GM20431 (cell line): ENCODE measurements around the gene ZBTB9.

Experiments used
- in situ Hi-C: fragments of 300-500 bp; cut with MseI, MboI; formaldehyde crosslinking; loops from one replicate; pipeline ENCODE4 v1.15.0; 2020; ENCODE audit warnings: low sequenced_read_pairs; ENCODE audit not compliant: unreplicated experiment

The ZBTB9 gene

DNA sequence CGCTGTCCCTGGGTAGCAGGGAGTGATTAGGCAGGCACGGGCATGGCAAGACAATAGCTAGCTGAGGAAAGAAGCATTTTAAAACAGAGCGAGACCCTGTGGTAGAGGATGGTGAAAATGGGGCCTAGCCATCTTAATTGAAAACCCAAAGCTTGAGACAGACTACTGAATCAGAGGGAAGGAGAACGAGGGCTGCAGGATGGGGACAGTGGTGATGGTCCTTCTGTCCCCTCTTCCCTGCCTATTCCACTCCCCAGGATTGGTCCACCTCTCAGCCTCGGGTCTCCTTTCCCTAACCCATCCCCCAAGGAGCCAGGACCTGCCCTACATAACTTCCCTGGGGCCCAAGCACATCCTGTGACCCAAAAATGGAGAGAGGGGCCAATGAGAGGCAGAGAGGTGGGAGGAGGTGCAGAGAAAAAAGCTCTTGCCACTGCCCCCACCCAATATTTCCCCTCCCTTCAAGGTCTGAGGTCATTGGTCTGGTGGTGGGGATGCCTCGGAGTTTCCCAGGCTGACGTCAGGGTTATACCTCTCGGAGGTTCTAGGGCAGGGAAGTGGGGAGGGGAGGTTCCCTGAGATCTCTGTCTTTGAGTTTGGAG is 35.6 kb upstream of the ZBTB9 start:
- in situ Hi-C loops: no loop called here

DNA sequence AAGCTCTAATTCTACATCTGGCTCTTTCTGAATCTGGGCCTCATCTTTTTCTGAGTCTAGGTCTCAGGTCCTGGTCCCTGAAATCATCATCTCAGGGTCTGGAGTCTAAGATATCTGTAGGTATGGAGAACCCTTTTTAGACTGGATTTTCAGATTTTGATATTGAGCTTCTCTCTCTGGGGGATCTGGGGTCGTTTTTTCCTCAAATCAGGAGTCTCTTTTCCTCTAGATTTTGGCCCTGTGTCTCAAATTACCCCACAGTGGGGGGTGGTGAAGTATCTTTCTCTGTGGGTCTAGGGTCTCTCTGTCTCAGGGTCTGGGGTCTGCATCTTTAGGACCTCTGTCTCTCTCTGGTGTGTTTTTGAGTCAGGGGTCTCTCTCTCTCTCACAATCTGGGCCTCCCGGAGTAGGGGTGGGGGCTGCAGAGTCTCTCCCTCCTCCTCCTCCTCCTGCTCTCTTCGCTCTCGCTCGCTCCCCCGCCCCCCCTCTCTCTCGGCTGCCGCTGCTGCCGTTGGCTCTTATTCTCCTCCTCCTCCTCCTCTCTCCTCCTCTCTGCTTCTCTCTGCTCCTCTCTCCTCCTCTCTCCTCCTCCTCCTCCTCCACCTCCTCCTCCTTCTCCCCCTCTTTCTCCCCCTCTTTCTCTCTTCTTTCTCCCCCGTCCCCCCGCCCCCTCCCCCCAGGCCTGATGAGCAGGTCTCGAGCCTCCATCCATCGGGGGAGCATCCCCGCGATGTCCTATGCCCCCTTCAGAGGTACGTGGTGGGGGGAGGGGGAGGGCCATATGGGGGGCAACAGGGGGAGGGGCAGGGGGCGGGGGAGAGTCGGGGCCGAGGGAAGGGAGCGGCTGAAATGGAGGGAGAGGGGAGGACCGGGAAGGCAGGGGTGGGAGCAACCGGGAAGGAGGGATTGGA is 34.5 kb upstream of the ZBTB9 start, which contains the start of gene SYNGAP1:
Gene SYNGAP1, plus strand, starts transcription at position 486 of the 911 bp plus-strand sequence. Its CDS starts 200 bp downstream, at position 686.
- in situ Hi-C loops: no loop called here

DNA sequence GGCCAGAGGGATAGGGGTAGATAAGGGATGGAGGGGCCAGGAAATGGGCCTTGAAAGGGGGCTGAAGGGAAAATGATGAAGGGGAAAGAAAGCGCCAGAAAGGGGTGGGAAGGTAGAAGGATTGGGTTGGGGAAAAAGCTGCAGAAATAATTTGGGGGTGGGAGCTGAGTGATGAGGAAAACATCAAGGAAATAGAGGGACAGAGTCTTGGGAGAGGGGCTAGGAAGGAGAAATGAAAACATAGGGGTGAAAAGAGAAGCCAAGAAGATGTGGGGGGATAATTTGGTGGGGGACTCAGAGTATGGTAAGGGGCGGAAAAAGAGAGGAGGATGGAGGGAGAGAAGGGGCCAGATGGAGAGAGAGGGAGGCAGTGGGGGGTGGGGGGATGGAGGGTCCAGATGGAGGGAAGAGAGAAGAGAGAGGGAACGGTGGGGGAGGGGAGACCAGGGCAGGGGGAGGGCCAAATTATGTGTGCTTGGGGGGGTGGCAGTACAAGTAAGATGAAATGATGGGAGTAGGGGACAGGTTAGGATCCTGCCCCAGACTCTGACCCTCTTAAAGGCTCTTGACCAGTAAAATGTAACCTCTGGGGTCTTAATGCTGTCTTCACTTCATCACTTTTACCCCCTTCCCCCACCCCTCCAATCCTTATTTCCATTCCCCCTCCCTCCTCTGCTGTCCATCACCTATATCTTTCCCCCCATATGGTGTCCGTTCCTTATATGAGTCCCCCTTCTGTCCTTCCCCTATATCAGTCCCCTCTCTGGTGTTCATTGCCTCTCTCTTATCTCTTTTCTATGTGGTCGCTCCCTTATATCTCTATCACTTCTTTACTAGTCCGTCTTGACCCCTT is 33.7 kb upstream of the ZBTB9 start:
- in situ Hi-C loops: no loop called here

DNA sequence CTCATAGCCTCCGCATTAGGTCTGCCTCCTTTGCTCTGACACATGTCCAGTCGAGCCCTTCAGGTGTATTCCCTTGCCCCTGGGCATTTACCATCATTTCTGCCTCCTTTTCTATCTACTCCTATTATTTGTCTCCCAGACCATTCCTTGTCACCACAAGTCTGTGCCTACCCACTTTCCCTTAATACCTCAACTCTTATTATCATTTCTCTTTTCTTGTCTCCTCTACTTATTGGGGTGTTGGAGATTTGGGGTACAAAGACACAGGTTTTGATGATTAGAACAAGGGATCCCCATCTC is 33.1 kb upstream of the ZBTB9 start:
- in situ Hi-C loops: no loop called here

DNA sequence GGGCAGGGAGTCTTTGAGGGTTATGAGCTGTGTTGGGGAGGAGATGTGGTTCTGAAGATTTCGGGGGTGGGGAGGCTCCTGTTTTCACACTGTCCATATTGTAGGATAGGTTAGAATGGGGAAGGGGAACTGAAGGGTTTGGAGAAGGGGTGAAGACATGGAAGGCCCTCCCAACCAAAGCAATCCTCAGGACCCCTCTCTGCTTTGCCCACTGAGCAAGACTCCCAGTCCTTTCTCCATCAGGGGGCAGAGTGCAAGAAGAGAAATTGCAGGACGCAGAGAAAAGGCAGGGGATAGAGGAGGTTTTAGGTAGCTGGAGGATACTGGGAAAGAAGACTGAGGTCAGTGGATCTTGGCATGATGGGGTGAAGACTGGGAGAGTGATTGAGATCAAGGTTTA is 30.6 kb upstream of the ZBTB9 start:
- in situ Hi-C loops: no loop called here

DNA sequence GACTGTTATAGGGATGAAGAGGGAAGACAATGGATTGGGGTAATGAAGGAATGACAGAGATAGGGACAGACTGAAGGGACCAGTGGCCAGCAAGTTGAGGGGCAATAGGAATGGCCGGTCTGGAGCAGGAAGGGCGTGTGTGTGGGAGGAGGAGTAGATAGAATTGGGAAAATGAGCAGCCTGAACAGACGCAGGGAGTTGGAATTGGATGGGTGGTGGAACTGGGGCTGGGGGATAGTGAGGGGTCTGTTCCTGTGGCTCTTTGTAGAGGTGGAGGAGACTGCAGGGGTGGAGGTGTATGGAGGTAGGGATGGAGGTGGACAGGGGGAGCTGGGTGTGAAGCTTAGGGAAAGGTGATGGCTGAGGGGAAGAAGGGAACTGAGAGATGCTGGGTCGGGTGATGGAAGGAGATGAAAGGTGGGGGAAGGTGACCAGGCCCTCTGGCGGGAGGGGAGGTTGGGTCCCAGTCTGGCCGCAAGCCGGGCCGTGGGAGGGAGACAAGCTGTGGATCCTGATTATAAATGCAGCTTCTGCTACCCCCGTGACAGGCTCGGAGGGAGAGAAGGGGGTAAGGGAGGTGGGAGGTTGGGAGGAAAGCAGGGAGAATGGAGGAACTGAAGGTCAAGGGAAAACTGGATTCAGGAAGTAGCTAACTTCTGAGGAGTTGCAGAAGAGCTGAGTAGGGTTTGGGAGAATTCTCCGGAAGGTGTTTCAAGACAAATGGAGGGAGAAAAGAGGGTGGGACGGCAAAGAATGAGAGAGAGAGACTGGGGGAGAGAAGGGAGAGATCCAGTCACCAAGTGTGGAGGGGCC is 29.3 kb upstream of the ZBTB9 start:
- in situ Hi-C loops: no loop called here

DNA sequence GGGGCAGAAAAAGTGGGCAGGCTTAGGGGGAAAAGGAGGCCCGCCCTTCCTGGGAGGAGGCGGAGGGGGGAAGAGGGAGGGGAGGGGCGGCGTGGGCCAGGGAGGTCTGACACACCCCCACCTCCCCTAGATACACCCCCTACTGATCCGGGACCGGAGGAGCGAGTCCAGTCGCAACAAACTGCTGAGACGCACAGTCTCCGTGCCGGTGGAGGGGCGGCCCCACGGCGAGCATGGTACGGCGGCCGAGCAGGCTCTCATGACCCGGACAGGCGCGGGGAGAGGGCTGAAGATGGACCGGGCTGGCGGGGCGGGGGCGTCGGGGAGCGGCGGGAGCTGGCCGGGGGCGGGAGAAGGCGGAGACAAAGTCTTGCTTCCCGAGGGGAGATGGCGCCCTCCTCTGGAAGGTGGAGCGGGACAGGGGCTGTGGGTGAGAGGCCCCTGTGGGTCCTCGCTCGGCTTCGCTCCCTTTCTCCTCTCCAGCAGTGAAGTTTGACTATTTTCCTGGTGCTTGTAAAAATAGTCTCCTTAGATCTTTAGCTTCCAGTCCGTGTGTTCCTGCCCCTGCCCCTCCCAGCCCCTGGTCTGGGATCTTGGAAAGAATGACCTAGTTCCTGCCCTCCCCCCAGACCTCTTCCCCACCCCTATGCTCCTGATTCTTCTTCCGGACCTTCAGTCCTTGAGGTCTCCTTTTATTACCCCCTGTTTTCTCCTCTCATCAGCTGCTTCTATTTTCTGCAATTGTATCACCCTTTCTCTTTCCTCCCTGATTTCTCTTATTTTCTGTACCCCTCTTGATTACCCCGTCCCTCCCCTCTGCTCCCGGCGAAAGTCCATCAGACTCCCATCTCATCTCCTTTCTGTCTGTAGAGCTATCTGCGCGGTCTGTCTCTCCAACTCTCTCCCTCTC is 28.5 kb upstream of the ZBTB9 start:
- in situ Hi-C loops: no loop called here

DNA sequence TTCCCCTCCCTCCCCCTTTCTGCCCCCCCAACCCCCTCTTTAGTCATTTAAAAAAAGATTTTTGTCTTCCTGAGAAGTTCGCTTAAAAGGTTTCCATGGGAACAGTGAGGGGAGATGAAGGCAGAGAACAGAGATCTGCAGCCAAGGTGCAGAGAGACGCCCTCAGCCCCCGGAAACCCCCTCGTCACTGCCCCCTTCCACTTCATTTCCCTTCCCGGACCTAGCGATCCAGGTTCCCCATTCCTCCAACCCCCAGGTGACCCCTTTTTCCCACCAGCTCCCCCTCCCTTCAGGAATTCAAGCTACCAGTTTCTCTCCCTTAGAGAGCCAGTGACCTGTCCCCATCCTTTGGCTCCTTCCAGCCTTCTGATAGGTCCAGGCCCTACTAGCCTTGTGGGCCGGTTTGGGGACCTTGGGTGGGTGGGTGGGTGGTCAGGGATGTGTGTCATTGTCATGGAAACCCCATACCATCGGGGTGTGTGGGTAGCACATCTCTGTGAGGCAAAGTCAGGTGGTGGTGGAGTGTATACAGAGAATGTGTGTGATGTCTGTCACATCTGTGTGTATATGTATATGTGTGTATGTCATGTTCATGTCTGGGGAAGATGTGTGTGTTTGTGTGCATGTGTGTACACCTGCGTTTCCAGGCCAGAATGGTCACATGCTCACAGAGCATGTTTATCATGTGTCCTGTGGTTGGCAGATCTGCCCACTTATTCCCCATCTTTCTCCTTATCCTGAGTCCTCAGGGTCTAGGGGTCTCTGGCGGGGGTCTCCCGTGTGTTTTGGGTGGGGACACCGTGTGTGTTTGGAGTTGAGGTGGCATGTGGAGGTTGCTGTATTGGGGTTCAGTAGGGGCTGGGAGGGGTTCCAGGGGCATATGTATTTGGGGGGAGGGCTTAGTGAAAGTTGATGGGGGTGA is 27.5 kb upstream of the ZBTB9 start:
- in situ Hi-C loops: no loop called here

DNA sequence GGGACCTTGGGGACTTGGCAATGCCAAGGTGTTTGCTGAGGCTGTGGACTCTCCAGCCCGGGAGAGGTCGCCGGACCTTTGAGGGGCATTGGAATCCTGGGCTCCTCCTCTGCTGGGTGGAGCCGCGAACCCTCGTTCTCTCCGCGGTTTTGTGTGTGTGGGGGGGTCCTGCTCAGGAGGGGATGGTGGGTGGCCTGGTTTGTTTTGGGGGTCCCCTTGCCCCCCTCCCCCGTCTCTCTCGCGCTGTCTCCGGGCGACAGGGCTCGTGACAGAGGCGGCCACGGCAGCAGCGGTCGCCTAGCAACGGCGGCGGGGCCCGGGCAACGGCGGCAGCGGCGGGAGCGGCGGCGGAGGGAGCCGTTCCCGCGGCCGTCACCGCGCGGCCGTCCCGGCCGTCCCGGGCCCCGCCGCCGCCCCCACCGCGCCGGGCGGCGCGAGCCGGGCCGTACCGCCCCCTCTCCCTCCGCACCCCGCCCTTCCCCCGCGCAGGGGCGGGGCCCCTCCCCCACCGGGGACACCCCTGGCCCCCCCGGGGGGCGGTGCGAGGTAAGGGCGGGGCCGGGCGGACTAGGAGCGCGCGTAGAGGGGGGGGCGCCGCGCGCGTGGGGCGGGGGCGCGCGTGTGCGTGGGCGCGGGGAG is 26.7 kb upstream of the ZBTB9 start:
- in situ Hi-C loops: no loop called here

DNA sequence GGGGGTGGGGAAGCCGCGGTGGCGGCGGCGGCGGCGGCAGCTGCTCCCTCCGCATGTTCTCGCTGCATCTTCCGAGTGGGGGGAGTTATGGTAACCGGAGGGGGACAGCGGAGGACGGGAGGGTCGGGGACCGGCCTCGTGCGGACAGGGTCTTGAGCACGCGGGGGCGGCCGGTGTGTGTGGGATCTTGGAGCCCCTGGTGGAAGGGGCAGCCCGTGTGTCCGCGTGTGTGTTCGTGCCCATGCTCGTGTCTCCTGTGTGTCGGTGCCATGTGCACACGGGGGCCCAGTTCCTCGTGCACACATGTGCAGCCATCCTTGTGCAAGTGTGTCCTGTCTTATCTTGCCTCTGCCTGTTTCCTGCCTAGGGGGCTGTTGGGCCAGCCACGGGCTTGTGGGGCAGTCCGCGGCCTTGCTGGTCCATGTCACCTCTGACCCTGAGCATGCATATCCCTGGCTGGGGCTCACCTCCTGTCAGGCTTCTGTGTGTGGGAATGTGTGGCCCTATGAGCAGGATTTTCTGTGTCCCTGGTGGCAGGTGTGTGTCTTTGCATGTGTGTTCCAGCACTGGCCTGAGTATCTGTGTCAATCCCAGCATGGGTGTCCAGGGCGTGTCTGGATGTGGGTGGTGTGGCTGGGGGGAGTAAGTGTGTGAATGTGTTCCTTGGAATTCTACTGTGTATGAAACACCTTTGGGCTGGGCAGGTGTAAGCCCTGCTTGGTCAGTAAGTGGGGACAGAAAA is 26.0 kb upstream of the ZBTB9 start:
- in situ Hi-C loops: no loop called here

DNA sequence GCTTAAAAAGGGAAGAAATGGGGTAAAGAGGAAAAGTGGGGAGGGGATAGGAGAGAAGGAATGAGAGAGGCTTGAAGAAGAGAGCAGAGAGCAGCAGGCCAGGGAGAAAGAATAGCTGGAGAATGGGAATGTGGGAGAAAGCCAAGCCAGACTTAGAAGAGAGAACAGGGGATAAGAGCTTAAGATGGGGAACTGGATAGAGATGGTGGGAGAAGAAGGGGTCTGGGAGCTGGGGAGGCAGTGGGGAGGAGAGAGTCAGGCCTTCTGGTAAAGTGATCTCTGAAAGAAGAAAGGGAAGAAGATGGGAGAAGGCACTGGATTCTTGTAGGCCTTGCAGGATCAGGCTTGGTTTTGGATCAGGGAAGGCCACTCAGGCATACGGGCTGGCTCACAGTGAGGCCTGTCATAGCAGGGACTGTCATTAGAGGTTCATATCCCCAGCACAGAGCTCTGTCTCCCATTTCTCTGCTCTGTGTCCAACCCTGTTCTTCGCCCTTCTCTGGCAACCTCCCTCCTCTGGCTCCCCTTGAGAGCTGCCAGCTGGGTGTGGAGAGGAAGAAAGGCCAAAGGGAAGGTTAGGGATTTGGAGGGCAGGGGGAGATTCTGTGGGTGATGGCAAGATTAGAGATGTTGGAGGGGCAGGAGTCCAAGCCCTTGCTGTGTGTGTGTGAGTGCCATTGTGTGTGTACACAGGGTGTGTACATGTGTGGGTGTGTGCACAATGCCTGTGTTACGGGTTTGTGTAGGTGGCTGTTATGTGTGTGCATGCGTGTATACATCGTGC is 25.2 kb upstream of the ZBTB9 start:
- in situ Hi-C loops: no loop called here

DNA sequence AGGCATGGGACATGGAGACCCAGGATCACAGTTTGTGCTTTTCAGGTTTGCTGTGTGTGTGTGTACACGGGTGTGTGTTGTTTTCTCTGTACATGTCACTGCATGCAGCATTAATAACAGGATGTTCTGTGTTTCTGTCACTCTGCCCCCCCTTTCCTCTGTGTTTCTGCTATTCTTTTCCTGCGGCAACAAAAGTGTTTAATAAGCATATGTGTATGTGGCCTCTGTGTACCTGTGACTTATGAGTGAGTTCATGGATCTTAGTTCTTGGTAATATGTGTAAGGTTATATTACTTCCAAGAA is 24.7 kb upstream of the ZBTB9 start:
- in situ Hi-C loops: no loop called here

DNA sequence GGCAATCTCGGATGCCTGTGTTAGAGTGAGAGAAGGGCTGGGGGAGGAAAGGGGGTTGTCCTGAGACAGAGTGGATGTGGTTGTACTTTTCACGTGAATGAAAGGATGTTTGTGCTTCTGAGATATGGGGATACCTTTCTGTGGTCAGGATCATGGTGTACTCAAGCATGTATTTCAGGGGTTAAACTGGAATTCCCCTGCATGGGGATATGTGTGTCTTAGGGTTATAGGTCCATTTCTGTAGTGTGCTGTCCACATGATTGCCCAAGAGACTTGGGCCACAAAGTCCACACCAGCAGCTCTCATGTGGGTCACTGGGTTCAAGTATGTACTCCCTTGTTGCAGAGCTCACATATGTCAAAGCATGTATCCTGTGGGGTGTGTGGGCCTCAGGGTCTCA is 24.0 kb upstream of the ZBTB9 start:
- in situ Hi-C loops: no loop called here

DNA sequence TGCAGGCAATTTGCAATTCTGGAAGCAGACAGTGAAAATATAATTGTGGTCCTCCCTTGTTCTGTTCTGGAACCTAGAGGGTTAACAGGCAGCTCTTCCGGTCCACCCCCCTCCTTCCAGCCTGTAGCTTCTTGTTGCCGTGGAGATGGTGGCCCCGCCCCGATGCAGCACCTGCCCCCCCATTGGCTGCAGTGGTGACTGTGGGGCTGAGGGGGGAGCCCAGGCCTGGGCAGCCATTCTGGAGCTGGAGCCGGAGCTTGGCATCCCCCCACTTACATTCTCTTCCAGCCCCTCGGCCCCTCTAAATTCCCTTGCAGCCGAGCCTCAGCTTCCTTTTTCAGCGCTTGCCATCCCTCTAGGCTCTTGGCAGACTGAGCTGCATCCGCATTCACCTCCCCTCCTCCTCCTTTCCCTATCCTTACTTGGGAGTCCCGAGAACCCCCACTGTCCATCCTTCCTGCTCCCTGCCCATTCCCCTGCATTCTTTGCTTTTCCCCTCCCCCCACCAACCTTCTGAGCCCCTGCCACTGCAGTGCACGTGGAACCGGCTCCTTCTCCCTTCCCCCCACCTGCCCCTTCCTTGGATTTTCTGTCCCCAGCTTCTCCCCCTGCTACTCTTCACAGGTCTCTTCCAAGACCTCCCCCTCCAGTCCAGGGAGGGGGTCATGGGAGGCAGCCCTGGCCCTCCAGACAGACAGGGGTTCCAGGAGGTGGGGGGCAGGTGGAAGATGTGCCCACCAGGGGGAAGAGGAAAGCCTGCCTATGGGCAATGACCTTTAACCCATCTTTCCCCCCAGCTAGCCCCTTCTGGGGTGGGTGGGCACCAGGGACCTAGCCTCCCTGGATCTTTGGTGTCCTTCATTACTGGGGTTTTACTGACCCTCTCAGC is 23.1 kb upstream of the ZBTB9 start:
- in situ Hi-C loops: no loop called here

DNA sequence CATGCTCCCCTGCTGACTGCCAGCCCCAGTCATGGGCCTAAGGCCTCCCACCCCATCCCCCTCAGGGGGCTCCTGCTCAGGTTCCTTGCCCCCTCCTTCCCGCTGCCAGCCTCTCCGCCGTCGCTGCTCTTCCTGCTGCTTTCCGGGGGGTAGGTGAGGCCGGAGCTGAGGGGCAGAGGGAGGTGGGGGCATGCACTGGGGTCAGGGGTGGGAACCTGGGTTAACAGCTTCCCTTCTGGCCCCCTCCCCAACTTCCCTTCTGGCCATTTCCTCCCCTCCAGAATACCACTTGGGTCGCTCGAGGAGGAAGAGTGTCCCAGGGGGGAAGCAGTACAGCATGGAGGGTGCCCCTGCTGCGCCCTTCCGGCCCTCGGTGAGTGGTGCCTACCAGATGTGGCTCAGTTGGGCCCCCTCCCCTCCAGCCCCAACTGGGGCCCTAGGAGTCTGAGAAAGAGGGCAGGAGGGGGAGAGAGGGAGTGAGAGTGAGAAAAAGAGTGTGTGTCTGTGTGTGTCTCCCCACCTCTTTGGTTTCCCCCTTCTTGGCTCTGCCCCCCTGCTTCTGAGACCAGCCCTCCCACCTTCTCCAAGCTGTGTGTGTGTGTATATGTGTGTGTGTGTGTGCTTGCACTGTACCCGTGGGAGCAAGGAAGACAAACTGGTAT is 22.4 kb upstream of the ZBTB9 start:
- in situ Hi-C loops: no loop called here
